HEK293 (cell line): ENCODE data around the gene GRN.

Experiments
- CTCF ChIA-PET: fragments of 350-600 bp; formaldehyde crosslinking; extraction: SDS; loops from one replicate; lab custom pipeline; 2021; ENCODE audit warnings: antibody characterized with exemption; lab: Yijun Ruan, JAX
- POLR2A ChIA-PET: fragments of 300-600 bp; formaldehyde crosslinking; extraction: SDS; loops from one replicate; lab custom pipeline; 2020; ENCODE audit warnings: antibody characterized with exemption, inconsistent platforms; lab: Yijun Ruan, JAX
- H3K27ac ChIP-seq: fragments of 200-500 bp; sonication (Bioruptor generic); 2 replicates; pipeline ENCODE4 v1.5.1; 2014; ENCODE audit warnings: low read depth, low read length, control low read depth, inconsistent platforms; ENCODE audit errors: extremely low read depth
- H3K36me3 ChIP-seq, 2 experiments: fragments of 200-500 bp in 1 of 2; sonication (Bioruptor generic) in 1 of 2; 1 replicate in 1 of 2; 2 replicates in 1 of 2; pipeline ENCODE4 v1.5.1; 2014 to 2017; ENCODE audit warnings: inconsistent platforms in 2 of 2, low read length in 2 of 2; ENCODE audit not compliant: control insufficient read depth in 2 of 2, insufficient read depth in 1 of 2
- H3K4me1 ChIP-seq: fragments of 200-500 bp; sonication (Bioruptor generic); 2 replicates; pipeline ENCODE4 v1.5.1; 2014; ENCODE audit warnings: mild to moderate bottlenecking, low read length, inconsistent platforms; ENCODE audit not compliant: control insufficient read depth, insufficient read depth
- H3K4me3 ChIP-seq: 2 replicates; pipeline ENCODE4 v1.5.1; 2011; ENCODE audit warnings: low read depth, mild to moderate bottlenecking, control low read depth, low read length, moderate library complexity
- H3K9me3 ChIP-seq: fragments of 200-500 bp; sonication (Bioruptor generic); 2 replicates; pipeline ENCODE4 v1.5.1; 2014; ENCODE audit warnings: low read depth, low read length, inconsistent platforms; ENCODE audit not compliant: control insufficient read depth, insufficient read depth
- GLI2 ChIP-seq: fragments of 450-650 bp; formaldehyde crosslinking; IDR thresholded peaks from 2 replicates; pipeline ENCODE4; 2017; ENCODE audit warnings: missing biosample characterization, missing genetic modification characterization, low read depth, borderline replicate concordance
- RBAK ChIP-seq: fragments of 450-650 bp; formaldehyde crosslinking; IDR thresholded peaks from 2 replicates; pipeline ENCODE4 v1.5.1; 2016; ENCODE audit warnings: missing biosample characterization, missing genetic modification characterization
- SETDB1 ChIP-seq: IDR thresholded peaks from one replicate; pipeline ENCODE4 v1.6.1; 2017; ENCODE audit warnings: mild to moderate bottlenecking, low read length, moderate library complexity, mixed read lengths; ENCODE audit not compliant: insufficient read length
- SP3 ChIP-seq: fragments of 450-650 bp; formaldehyde crosslinking; IDR thresholded peaks from 2 replicates; pipeline ENCODE4 v1.5.1; 2016; ENCODE audit warnings: missing biosample characterization, missing genetic modification characterization
- YY2 ChIP-seq: fragments of 450-650 bp; formaldehyde crosslinking; IDR thresholded peaks from 2 replicates; pipeline ENCODE4 v1.5.1; 2016; ENCODE audit warnings: missing biosample characterization, missing genetic modification characterization
- ZBTB1 ChIP-seq: fragments of 450-650 bp; formaldehyde crosslinking; IDR thresholded peaks from 2 replicates; pipeline ENCODE4 v1.5.1; 2016; ENCODE audit warnings: missing biosample characterization, missing genetic modification characterization
- ZBTB20 ChIP-seq: fragments of 450-650 bp; formaldehyde crosslinking; IDR thresholded peaks from 2 replicates; pipeline ENCODE4 v1.5.1; 2016; ENCODE audit warnings: missing biosample characterization, missing genetic modification characterization
- ZBTB48 ChIP-seq: fragments of 450-650 bp; formaldehyde crosslinking; IDR thresholded peaks from 2 replicates; pipeline ENCODE4 v1.5.1; 2016; ENCODE audit warnings: missing biosample characterization, missing genetic modification characterization
- ZFP37 ChIP-seq: fragments of 450-650 bp; formaldehyde crosslinking; IDR thresholded peaks from 2 replicates; pipeline ENCODE4 v1.5.1; 2016; ENCODE audit warnings: missing biosample characterization, missing genetic modification characterization
- ZFP69B ChIP-seq: fragments of 450-650 bp; formaldehyde crosslinking; IDR thresholded peaks from 2 replicates; pipeline ENCODE4 v1.5.1; 2016; ENCODE audit warnings: missing biosample characterization, missing genetic modification characterization
- ZNF157 ChIP-seq: fragments of 450-650 bp; formaldehyde crosslinking; IDR thresholded peaks from 2 replicates; pipeline ENCODE4 v1.5.1; 2016; ENCODE audit warnings: missing biosample characterization, missing genetic modification characterization
- ZNF174 ChIP-seq: fragments of 450-650 bp; formaldehyde crosslinking; IDR thresholded peaks from 2 replicates; pipeline ENCODE4 v1.5.0; 2017; ENCODE audit warnings: missing biosample characterization, mild to moderate bottlenecking, missing genetic modification characterization
- ZNF19 ChIP-seq: fragments of 450-650 bp; formaldehyde crosslinking; IDR thresholded peaks from 2 replicates; pipeline ENCODE4; 2016; ENCODE audit warnings: missing biosample characterization, missing genetic modification characterization, low read depth
- ZNF2 ChIP-seq: fragments of 450-650 bp; formaldehyde crosslinking; IDR thresholded peaks from 2 replicates; pipeline ENCODE4 v1.5.1; 2016; ENCODE audit warnings: missing biosample characterization, missing genetic modification characterization
- ZNF221 ChIP-seq: fragments of 450-650 bp; formaldehyde crosslinking; IDR thresholded peaks from 2 replicates; pipeline ENCODE4 v1.5.1; 2017; ENCODE audit warnings: missing biosample characterization, missing genetic modification characterization, borderline replicate concordance
- ZNF23 ChIP-seq: fragments of 450-650 bp; formaldehyde crosslinking; IDR thresholded peaks from 2 replicates; pipeline ENCODE4 v1.5.1; 2016; ENCODE audit warnings: missing biosample characterization, missing genetic modification characterization, borderline replicate concordance
- ZNF292 ChIP-seq: fragments of 450-650 bp; formaldehyde crosslinking; IDR thresholded peaks from 2 replicates; pipeline ENCODE4 v1.5.1; 2016; ENCODE audit warnings: low read depth, missing biosample characterization, missing genetic modification characterization, borderline replicate concordance
- ZNF302 ChIP-seq: fragments of 450-650 bp; formaldehyde crosslinking; IDR thresholded peaks from 2 replicates; pipeline ENCODE4 v1.5.1; 2016; ENCODE audit warnings: missing biosample characterization, missing genetic modification characterization, low read depth
- ZNF341 ChIP-seq: fragments of 450-650 bp; formaldehyde crosslinking; IDR thresholded peaks from 2 replicates; pipeline ENCODE4; 2016; ENCODE audit warnings: low read depth, missing biosample characterization, missing genetic modification characterization
- ZNF366 ChIP-seq: fragments of 450-650 bp; formaldehyde crosslinking; conservative IDR thresholded peaks from 2 replicates; pipeline ENCODE4 v1.5.1; 2016; ENCODE audit warnings: missing biosample characterization, missing genetic modification characterization
- ZNF404 ChIP-seq: fragments of 450-650 bp; formaldehyde crosslinking; IDR thresholded peaks from 2 replicates; pipeline ENCODE4 v1.5.1; 2017; ENCODE audit warnings: missing biosample characterization, missing genetic modification characterization
- ZNF529 ChIP-seq: fragments of 450-650 bp; formaldehyde crosslinking; IDR thresholded peaks from 2 replicates; pipeline ENCODE4 v1.5.1; 2017; ENCODE audit warnings: missing genetic modification characterization, missing biosample characterization; ENCODE audit not compliant: insufficient replicate concordance
- ZNF600 ChIP-seq: fragments of 450-650 bp; formaldehyde crosslinking; IDR thresholded peaks from 2 replicates; pipeline ENCODE4 v1.5.1; 2016; ENCODE audit warnings: missing biosample characterization, missing genetic modification characterization
- ZNF629 ChIP-seq: fragments of 450-650 bp; formaldehyde crosslinking; IDR thresholded peaks from 2 replicates; pipeline ENCODE4 v1.5.1; 2017; ENCODE audit warnings: missing biosample characterization, missing genetic modification characterization
- ZNF660 ChIP-seq: fragments of 450-650 bp; IDR thresholded peaks from 2 replicates; pipeline ENCODE4 v1.5.1; 2018; ENCODE audit warnings: missing biosample characterization, mild to moderate bottlenecking, missing genetic modification characterization
- ZNF747 ChIP-seq: fragments of 450-650 bp; formaldehyde crosslinking; IDR thresholded peaks from 2 replicates; pipeline ENCODE4 v1.5.1; 2016; ENCODE audit warnings: missing biosample characterization, missing genetic modification characterization
- TF ChIP-seq, protein P1 (sequence below): fragments of 450-650 bp; formaldehyde crosslinking; IDR thresholded peaks from 2 replicates; pipeline ENCODE4 v1.5.1; 2016; ENCODE audit warnings: missing biosample characterization, missing genetic modification characterization
- TF ChIP-seq, protein P2 (sequence below): fragments of 450-650 bp; formaldehyde crosslinking; IDR thresholded peaks from 2 replicates; pipeline ENCODE4 v1.5.1; 2016; ENCODE audit warnings: missing biosample characterization, missing genetic modification characterization
- TF ChIP-seq, protein P3 (sequence below): fragments of 450-650 bp; formaldehyde crosslinking; IDR thresholded peaks from 2 replicates; pipeline ENCODE4; 2016; ENCODE audit warnings: missing biosample characterization, missing genetic modification characterization
- TF ChIP-seq, protein P4 (sequence below): fragments of 450-650 bp; formaldehyde crosslinking; IDR thresholded peaks from 2 replicates; pipeline ENCODE4 v1.5.1; 2016; ENCODE audit warnings: missing biosample characterization, missing genetic modification characterization

Gene GRN

DNA sequence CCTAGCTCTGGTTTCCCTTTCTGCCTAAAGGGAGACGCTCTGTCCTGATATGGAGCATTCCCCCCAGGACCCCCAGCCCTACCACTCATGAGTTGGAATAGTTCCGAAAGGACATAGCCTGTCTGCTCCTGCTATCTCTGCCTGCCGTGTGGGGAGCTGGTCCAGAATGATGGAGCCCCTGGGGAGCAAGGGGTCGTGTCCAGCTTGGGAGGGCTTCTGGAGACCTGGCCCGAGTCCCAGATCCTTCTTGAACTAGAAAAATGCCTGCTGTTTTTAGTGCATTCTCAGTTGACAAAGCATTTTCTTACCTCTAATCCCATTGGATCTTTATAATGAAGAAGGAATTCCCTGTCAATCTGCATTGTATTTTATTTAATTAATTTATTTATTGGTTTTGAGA is 9.1 kb upstream of the GRN start:
- POLR2A ChIA-PET: interaction anchor here (0.7 to 2.8 kb wide), 2 partner anchors 9 to 167 kb away, joined by 3 to 11 read pairs; partner anchors contain the start of gene GRN
- Histone ChIP-seq H3K9me3 (no peaks in the 10 kb centered on the region), H3K27ac (no peak overlapping the region), H3K36me3 (no peaks in the 10 kb centered on the region), H3K4me1 (peaks cover 3% of the 10 kb centered on the region), H3K4me3 (no peak overlapping the region)
- CTCF ChIA-PET: interaction anchor here (0.6 to 1.9 kb wide), 6 partner anchors 10 to 126 kb away, joined by 3 to 9 read pairs (median 4); partner anchors contain the start of gene FAM171A2
- TF ChIP-seq ZNF2: no peak
- no peak for TF ChIP-seq ZNF341 (tag by site-specific recombination)
- TF ChIP-seq RBAK (tag by site-specific recombination): no peak
- no peak for TF ChIP-seq GLI2 (tag by site-specific recombination)
- TF ChIP-seq YY2: no peak
- TF ChIP-seq ZNF174 (tag by site-specific recombination): no peak
- TF ChIP-seq, protein P1, sequence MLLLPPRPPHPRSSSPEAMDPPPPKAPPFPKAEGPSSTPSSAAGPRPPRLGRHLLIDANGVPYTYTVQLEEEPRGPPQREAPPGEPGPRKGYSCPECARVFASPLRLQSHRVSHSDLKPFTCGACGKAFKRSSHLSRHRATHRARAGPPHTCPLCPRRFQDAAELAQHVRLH (tag by site-specific recombination): no peak
- no peak for TF ChIP-seq ZFP37 (tag by site-specific recombination)
- no peak for TF ChIP-seq ZNF404
- TF ChIP-seq, protein P2, sequence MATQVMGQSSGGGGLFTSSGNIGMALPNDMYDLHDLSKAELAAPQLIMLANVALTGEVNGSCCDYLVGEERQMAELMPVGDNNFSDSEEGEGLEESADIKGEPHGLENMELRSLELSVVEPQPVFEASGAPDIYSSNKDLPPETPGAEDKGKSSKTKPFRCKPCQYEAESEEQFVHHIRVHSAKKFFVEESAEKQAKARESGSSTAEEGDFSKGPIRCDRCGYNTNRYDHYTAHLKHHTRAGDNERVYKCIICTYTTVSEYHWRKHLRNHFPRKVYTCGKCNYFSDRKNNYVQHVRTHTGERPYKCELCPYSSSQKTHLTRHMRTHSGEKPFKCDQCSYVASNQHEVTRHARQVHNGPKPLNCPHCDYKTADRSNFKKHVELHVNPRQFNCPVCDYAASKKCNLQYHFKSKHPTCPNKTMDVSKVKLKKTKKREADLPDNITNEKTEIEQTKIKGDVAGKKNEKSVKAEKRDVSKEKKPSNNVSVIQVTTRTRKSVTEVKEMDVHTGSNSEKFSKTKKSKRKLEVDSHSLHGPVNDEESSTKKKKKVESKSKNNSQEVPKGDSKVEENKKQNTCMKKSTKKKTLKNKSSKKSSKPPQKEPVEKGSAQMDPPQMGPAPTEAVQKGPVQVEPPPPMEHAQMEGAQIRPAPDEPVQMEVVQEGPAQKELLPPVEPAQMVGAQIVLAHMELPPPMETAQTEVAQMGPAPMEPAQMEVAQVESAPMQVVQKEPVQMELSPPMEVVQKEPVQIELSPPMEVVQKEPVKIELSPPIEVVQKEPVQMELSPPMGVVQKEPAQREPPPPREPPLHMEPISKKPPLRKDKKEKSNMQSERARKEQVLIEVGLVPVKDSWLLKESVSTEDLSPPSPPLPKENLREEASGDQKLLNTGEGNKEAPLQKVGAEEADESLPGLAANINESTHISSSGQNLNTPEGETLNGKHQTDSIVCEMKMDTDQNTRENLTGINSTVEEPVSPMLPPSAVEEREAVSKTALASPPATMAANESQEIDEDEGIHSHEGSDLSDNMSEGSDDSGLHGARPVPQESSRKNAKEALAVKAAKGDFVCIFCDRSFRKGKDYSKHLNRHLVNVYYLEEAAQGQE: no peak
- TF ChIP-seq ZNF157 (tag by site-specific recombination): no peak
- TF ChIP-seq, protein P3, sequence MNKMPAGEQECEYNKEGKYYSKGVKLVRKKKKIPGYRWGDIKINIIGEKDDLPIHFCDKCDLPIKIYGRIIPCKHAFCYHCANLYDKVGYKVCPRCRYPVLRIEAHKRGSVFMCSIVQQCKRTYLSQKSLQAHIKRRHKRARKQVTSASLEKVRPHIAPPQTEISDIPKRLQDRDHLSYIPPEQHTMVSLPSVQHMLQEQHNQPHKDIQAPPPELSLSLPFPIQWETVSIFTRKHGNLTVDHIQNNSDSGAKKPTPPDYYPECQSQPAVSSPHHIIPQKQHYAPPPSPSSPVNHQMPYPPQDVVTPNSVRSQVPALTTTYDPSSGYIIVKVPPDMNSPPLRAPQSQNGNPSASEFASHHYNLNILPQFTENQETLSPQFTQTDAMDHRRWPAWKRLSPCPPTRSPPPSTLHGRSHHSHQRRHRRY (tag by site-specific recombination): no peak
- TF ChIP-seq ZBTB20 (tag by site-specific recombination): no peak
- no peak for TF ChIP-seq ZNF529
- no peak for TF ChIP-seq ZNF23 (tag by site-specific recombination)
- TF ChIP-seq ZNF629: no peak
- TF ChIP-seq ZNF19 (tag by site-specific recombination): no peak

DNA sequence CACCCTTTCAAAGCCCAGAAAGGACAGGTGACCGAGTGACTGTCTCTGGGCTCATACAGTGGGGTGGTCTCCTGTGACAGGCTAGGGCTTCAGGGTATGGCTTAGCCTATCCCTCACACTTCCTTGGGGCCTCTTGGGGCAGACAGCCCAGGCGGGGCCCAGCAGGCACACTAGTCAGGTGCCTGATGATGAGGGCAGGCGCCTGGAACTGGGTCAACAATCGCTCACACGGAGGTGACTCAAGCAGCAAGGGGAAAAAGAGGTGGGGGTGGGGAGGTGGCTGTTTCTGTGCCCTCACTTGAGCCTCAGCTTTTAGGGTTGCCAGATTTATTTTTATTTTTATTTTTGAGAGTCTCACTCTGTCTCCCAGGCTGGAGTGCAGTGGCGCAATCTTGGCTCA is 6.4 kb upstream of the GRN start:
- H3K27ac ChIP-seq: no peak overlapping the region
- CTCF ChIA-PET: interaction anchor here (0.7 to 1.4 kb wide), 3 partner anchors 12 to 299 kb away, joined by 3 to 8 read pairs (median 3); no protein-coding TSS in a partner anchor
- POLR2A ChIA-PET: interaction anchor here (1.1 kb wide), 1 partner anchor 12 kb away, joined by 3 read pairs; no protein-coding TSS in a partner anchor
- TF ChIP-seq ZNF292: no peak
- TF ChIP-seq ZFP69B (tag by site-specific recombination): peak; percentile 89
- no peak for TF ChIP-seq ZNF19 (tag by site-specific recombination)
- TF ChIP-seq ZNF747 (tag by site-specific recombination): no peak
- no peak for TF ChIP-seq SETDB1
- TF ChIP-seq SP3: 0 out of 2 replicates have a peak, but pooled peaks have one; percentile 18
- no peak for TF ChIP-seq ZBTB1
- TF ChIP-seq ZNF302 (tag by site-specific recombination): no peak
- 0 out of 2 replicates have a peak, but pooled peaks have one; percentile 11 for TF ChIP-seq ZNF600 (tag by site-specific recombination)
- TF ChIP-seq, protein P4, sequence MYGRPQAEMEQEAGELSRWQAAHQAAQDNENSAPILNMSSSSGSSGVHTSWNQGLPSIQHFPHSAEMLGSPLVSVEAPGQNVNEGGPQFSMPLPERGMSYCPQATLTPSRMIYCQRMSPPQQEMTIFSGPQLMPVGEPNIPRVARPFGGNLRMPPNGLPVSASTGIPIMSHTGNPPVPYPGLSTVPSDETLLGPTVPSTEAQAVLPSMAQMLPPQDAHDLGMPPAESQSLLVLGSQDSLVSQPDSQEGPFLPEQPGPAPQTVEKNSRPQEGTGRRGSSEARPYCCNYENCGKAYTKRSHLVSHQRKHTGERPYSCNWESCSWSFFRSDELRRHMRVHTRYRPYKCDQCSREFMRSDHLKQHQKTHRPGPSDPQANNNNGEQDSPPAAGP (tag by site-specific recombination): no peak
- TF ChIP-seq ZBTB48 (tag by site-specific recombination): 0 out of 2 replicates have a peak, but pooled peaks have one; percentile 47
- no peak for TF ChIP-seq ZNF366 (tag by site-specific recombination)
- TF ChIP-seq ZNF660 (tag by site-specific recombination): no peak
- TF ChIP-seq ZNF221: no peak

More for the DNA sequence above, 6.4 kb upstream of the GRN start:
- no peaks in the 10 kb centered on the region for H3K9me3 ChIP-seq
- H3K4me1 ChIP-seq: no peaks in the 10 kb centered on the region
- H3K36me3 ChIP-seq: no peaks in the 10 kb centered on the region
- H3K4me3 ChIP-seq: no peak overlapping the region
